ENCODE results near the gene ATRN. TPM values are rescaled to one million over a fixed set of nuclear protein-coding genes. Genes with fewer than 3 reads are reported as not detected.

The ATRN gene
- total RNA-seq, 4 donors from 2014 or later = 14.4 to 20.0 (median 16.3) TPM

DNA sequence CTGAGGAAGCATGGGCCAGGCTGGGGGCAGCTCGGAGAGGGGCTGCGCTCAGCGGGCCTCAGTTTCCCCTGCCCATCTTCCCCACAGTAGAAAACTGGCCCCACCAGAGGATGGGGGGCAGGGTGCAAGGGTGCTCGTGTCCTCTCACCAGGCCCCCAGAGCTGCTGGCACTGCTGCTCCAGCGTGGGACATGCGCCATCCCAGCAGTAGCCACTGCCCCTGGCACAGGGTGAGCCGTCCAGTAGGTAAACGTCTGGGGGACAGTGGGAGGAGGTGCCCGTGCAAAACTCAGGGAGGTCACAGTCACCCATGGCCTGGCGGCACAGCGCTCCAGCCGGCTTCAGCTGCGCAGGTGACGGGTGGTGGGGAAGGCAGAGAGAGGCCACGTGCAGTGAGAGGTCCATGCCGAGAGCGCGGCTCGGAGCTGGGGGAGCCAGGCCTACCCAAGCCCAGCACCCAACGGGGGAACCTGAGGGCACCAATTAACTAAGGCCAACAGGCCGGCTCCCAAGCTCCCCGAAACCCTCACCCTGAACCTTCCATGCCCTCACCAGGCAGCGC lies 201.2 kb downstream of the ATRN start:
- Histone ChIP-seq H3K9me3 (no peaks in the 10 kb centered on the region), H3K4me3 (no peak overlapping the region), H3K27ac (no peak overlapping the region), H3K36me3 (no peaks in the 10 kb centered on the region), H3K27me3 (peaks cover 0 to 3% (median 0%) of the 10 kb centered on the region in 3 donors), H3K4me1 (peaks cover 0 to 3% of the 10 kb centered on the region in 2 donors)
- no peak for ATAC-seq
- no peak for TF ChIP-seq POLR2A (IDR thresholded peaks at IDR 0.05)
- no peak for TF ChIP-seq CTCF (IDR thresholded peaks at IDR 0.05 in 4 of 5, conservative IDR thresholded peaks at IDR 0.05 in 1 of 5)
- in situ Hi-C loops (cut with MboI; ENCODE audit: low sequenced_read_pairs in 4 of 4) (no loop called here), intact Hi-C loops (cut with DNase I; ENCODE audit: low total_unique reads) (no loop called here)
- no peak for DNase-seq

GRCh38 chr20:3672547-3673171 lies 201.8 kb downstream of the ATRN start:
- TF ChIP-seq CTCF (IDR thresholded peaks at IDR 0.05 in 4 of 5, conservative IDR thresholded peaks at IDR 0.05 in 1 of 5) (no peak), POLR2A (IDR thresholded peaks at IDR 0.05) (no peak)
- DNase-seq = no peak
- Histone ChIP-seq H3K27me3 (peaks cover 0 to 3% (median 0%) of the 10 kb centered on the region in 3 donors), H3K4me1 (peaks cover 0 to 8% of the 10 kb centered on the region in 2 donors), H3K27ac (no peak overlapping the region), H3K9me3 (no peaks in the 10 kb centered on the region), H3K4me3 (no peak overlapping the region), H3K36me3 (no peaks in the 10 kb centered on the region)
- in situ Hi-C loops (cut with MboI; ENCODE audit: low sequenced_read_pairs in 4 of 4) (no loop called here), intact Hi-C loops (cut with DNase I; ENCODE audit: low total_unique reads) (no loop called here)
- ATAC-seq = no peak

DNA sequence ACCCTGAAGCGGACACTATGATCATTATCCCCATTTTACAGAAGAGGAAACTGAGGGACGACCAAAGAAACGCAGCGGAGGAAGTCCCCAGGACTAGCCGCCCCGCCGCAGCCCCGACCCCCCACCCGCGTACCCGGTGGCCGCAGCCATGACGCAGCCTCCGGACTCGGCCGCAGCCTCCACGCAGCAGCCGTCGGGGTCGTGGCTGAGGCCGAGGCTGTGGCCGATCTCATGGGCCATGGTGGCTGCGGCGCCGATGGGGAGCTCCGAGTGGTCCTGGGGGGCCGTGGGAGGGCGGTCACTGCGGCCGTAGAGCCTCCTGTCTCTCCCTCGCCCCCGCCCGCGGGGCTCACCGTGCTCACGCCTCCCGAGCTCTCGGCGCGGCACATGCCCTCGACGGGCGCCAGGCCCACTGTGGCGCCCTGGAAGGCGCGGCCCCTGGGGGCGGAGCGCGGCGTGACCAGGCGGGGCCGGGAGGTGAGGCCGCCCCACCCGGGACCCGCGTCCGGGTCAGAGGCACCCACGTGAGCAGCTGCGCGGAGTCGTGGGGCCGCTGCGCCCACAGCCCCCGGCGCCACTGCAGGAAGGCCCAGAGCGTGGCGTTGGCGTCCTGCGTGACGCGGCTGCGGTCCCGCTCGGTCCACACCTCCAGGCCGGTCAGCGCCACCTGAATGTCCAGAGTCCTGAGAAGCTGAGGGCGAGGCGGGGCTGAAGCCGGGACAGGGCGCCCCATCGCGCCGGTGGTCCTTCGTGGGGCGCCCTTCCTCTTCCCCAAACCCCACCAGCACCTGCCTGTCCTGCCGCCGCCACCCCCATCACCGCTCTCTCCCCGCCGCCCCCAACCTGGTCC lies 202.6 kb downstream of the ATRN start:
- TF ChIP-seq CTCF (IDR thresholded peaks at IDR 0.05 in 4 of 5, conservative IDR thresholded peaks at IDR 0.05 in 1 of 5) (no peak), POLR2A (IDR thresholded peaks at IDR 0.05) (no peak)
- in situ Hi-C loops (cut with MboI; ENCODE audit: low sequenced_read_pairs in 4 of 4) = no loop called here
- Histone ChIP-seq H3K36me3 (no peaks in the 10 kb centered on the region), H3K27ac (no peak overlapping the region), H3K4me3 (no peak overlapping the region), H3K4me1 (peaks cover 0 to 8% of the 10 kb centered on the region in 2 donors), H3K27me3 (peaks cover 0 to 3% (median 0%) of the 10 kb centered on the region in 3 donors), H3K9me3 (no peaks in the 10 kb centered on the region)
- no peak for DNase-seq
- intact Hi-C loops (cut with DNase I; ENCODE audit: low total_unique reads) = no loop called here
- ATAC-seq = no peak

DNA sequence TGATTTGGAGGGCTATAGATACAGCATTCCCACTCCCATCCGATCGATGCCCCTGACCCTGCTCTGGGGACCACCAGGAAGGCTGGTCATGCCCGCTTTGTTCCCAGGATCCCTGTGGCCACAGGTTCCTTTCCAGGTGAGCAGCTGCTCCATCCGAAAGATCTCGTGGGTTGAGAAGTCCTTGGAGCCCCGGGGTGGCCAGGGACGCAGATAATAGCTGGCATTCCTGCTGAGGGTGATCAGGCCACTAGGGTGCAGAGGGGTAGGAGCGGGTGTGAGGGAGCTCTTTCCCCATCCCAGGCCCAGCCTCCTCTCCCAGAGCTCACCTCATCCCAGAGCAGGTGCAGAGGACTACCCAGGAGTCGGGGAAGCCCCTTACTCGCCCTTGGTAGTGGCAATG lies 203.6 kb downstream of the ATRN start:
- DNase-seq (no peak), ATAC-seq (no peak)
- Histone ChIP-seq H3K27ac (no peak overlapping the region), H3K27me3 (peaks cover 0 to 3% (median 0%) of the 10 kb centered on the region in 3 donors), H3K36me3 (no peaks in the 10 kb centered on the region), H3K4me3 (no peak overlapping the region), H3K9me3 (no peaks in the 10 kb centered on the region), H3K4me1 (peaks cover 0 to 8% of the 10 kb centered on the region in 2 donors)
- intact Hi-C loops (cut with DNase I; ENCODE audit: low total_unique reads) = no loop called here
- in situ Hi-C loops (cut with MboI; ENCODE audit: low sequenced_read_pairs in 4 of 4) = no loop called here
- no peak for TF ChIP-seq POLR2A (IDR thresholded peaks at IDR 0.05)
- no peak for TF ChIP-seq CTCF (IDR thresholded peaks at IDR 0.05 in 4 of 5, conservative IDR thresholded peaks at IDR 0.05 in 1 of 5)
